SH-SY5Y (cell line): Measurements from ENCODE around the gene CCDC40.

ENCODE experiments used
- GATA2 ChIP-seq: IDR thresholded peaks from 2 replicates; pipeline ENCODE4 v1.6.1; 2011; ENCODE audit warnings: mild to moderate bottlenecking, low read depth, low read length
- GATA3 ChIP-seq: IDR thresholded peaks from 2 replicates; pipeline ENCODE4 v1.6.1; 2011; ENCODE audit warnings: low read depth, mild to moderate bottlenecking, low read length, moderate library complexity

The CCDC40 gene

GRCh38 chr17:80063830-80064585 lies 27.6 kb downstream of the CCDC40 start:
- TF ChIP-seq GATA3 (no peak), GATA2 (no peak)

- TF ChIP-seq GATA2: no peak
- no peak for TF ChIP-seq GATA3
Measured at GRCh38 chr17:80064696-80065095, 28.3 kb downstream of the CCDC40 start.

GRCh38 chr17:80065478-80066170 lies 29.2 kb downstream of the CCDC40 start:
- TF ChIP-seq GATA2 (no peak), GATA3 (no peak)

DNA sequence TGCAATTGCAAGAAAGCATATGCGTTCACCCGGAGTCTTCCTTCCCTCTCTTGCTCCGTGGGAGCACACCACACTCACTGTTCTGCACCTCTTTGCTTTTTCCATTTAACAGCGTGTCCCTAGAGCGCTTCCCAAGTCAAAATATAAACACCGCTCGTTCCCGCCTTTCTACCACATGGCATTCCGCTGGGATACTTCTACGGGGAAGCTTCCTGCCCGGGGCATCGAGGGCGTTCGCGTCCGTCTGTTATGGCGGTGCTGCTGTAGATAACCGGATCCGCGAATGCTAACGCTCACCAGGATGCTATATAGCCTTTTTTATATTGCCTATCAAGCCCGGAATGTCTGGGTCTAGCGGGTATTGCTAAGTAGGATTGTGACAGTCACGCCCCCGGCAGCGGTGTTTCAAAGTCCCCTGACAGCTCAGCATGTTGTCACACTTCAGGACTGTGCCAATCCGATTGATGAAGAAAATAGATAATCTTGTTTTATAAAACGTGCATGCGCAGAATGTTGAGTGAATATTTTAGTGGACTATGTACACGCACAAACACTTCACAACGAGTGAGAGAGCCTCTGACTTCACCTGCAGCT lies 31.0 kb downstream of the CCDC40 start:
- TF ChIP-seq GATA2: no peak
- no peak for TF ChIP-seq GATA3

GRCh38 chr17:80068301-80069222 lies 32.1 kb downstream of the CCDC40 start:
- TF ChIP-seq GATA2 (peak; percentile 89), GATA3 (no peak; the same call in 1 of the 2 replicates)

DNA sequence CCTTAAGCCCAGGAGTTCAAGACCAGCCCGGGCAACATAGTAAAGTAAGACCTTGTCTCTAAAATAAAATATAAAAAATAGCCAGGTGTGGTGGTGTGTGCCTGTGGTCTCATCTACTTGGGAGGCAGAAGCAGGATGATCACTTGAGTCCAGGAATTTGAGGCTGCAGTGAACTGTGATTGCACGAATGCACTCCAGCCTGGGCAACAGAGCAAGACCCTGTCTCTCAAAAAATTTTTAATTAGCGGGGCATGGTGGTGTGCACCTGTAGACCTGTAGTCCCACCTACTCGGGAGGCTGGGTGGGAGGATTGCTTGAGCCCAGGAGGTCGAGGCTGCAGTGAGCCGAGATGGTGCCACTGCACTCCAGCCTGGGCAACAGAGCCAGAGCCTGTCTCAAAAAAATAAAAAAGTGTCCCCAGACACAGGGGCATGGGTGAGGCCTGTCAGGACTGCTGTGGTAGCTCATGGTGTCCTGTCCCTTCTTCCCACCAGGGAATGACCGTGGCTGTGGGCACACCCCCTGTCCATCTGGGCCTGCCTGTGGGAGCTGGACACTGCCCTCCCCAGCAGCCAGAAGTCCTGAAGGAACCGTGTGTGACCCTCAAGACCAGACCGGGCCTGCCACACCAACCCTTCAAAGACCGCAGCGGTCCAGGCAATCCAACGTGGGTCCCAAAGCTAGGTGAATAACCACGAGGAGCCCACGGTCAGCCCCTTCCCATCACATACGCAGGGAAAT lies 34.1 kb downstream of the CCDC40 start:
- no peak for TF ChIP-seq GATA2
- TF ChIP-seq GATA3: no peak

DNA sequence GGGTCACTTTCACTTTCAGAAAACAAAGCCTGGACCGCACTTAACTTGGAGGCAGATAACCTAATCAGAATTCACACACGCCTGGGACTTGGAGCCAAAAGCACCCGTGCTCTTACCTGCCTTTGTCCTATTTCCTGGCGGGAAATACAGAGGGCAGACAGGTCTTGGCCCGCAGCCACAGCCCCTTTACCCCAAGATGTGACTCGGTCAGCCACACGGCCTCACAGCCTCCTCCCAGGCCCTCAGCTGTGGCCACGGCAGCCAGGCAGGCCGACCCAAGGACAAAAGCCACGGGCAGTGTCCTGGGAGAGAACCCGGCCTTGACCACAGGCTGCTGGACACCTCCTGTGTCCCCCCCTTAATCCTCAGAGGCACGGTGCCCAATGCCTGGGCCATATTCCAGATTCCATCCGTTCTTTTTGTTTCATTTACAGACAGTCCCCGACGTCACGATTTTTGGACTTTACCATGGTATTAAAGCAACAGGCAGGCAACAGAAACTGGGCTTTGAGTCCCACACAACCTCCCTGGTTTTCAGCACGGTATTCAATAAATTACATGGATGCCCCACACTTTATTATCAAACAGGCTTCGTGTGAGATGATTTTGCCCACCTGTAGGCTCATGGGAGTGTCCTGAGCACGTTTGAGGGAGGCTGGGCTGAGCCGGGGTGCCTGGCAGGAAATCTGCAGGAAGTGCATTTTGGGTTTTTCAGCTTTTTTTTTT lies 34.8 kb downstream of the CCDC40 start:
- TF ChIP-seq GATA3 (no peak), GATA2 (no peak)

GRCh38 chr17:80072410-80072809 lies 36.0 kb downstream of the CCDC40 start:
- TF ChIP-seq GATA2 (no peak), GATA3 (no peak)

DNA sequence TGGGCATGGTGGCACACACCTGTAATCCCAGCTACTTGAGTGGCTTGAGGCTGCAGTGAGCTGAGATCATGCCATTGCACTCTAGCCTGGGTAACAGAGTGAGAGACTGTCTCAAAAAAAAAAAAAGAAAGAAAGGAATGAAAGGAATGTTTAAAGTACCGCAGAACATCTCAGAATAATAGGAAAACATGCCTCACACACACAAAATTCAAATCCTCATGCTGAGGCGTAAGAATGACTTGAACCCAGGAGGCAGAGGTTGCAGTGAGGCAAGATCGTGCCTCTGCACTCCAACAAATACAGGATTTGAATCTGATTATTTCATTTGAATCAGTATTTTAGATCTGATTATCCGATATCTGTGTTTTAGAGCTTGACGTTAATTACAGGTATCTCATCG lies 43.6 kb downstream of the CCDC40 start:
- no peak for TF ChIP-seq GATA2
- no peak for TF ChIP-seq GATA3

- TF ChIP-seq GATA3 (no peak), GATA2 (no peak)
Measured at GRCh38 chr17:80081596-80081995, 45.2 kb downstream of the CCDC40 start.

- TF ChIP-seq GATA3 (no peak), GATA2 (no peak)
Measured at GRCh38 chr17:80082403-80083135, 46.1 kb downstream of the CCDC40 start.

- TF ChIP-seq GATA2: no peak
Measured at GRCh38 chr17:80083136-80083661, 46.8 kb downstream of the CCDC40 start.

GRCh38 chr17:80084773-80085172 lies 48.3 kb downstream of the CCDC40 start:
- TF ChIP-seq GATA3 (no peak), GATA2 (no peak)
